Activated CD4-positive, alpha-beta T cell treated with anti-CD3 and anti-CD28 coated beads for 36 hours (primary cell): Measurements from ENCODE around the gene NFX1. TPM values are rescaled to one million over a fixed set of nuclear protein-coding genes. Genes with fewer than 3 reads are reported as not detected.
"Not testable (repeated sequence)": the region's sequence is repeated elsewhere in the genome, so short reads cannot be mapped to it uniquely, and the experiment has no call there.

ENCODE experiments used
- ATAC-seq: fragments of 200-7000 bp; cut with Tn5 transposase; one replicate; pipeline ENCODE4 v1.10.0; 2021; ENCODE audit warnings: mild to moderate bottlenecking, moderate library complexity
- CTCF ChIA-PET: fragments of 350-600 bp; sonication (Branson Sonifier 250); formaldehyde crosslinking; loops from one replicate; lab custom pipeline; 2021; ENCODE audit warnings: antibody characterized with exemption; lab: Charles Lee
- POLR2A ChIA-PET: fragments of 350-600 bp; sonication (Branson Sonifier 250); formaldehyde crosslinking; loops from one replicate; lab custom pipeline; 2021; ENCODE audit warnings: antibody characterized with exemption, inconsistent platforms; lab: Charles Lee
- DNase-seq: peaks from one replicate; pipeline ENCODE4 v3.0.0-alpha.2; 2020
- H3K27ac Mint-ChIP-seq: one replicate; pipeline ENCODE4 v1.8.0; 2021; ENCODE audit warnings: mixed read lengths
- H3K27me3 Mint-ChIP-seq: one replicate; pipeline ENCODE4 v1.8.0; 2021; ENCODE audit warnings: mixed read lengths
- H3K36me3 Mint-ChIP-seq: one replicate; pipeline ENCODE4 v1.8.0; 2021; ENCODE audit warnings: low read depth, mixed read lengths
- H3K4me1 Mint-ChIP-seq: one replicate; pipeline ENCODE4 v1.8.0; 2021; ENCODE audit warnings: mixed read lengths
- H3K4me3 Mint-ChIP-seq: one replicate; pipeline ENCODE4 v1.8.0; 2021; ENCODE audit warnings: mild to moderate bottlenecking, moderate library complexity, mixed read lengths
- H3K9me3 Mint-ChIP-seq: one replicate; pipeline ENCODE4 v1.8.0; 2021; ENCODE audit warnings: low read depth, mixed read lengths
- intact Hi-C, 2 experiments: fragments of 100-400 bp; cut with DNase I in 1 of 2; cut with micrococcal nuclease in 1 of 2; formaldehyde crosslinking; loops; one replicate each; pipeline versions ENCODE4 v1.14.2 to v1.15.1; 2022 to 2024; cut with DNase I, micrococcal nuclease
- total RNA-seq, 2 experiments: library from RNA; stranded (reverse); gene quantifications; one replicate each; pipeline ENCODE4 v1.2.3, GENCODE V29; 2021

The NFX1 gene
- total RNA-seq, 2 experiments from 2014 or later = 31.2 to 33.7 TPM

DNA sequence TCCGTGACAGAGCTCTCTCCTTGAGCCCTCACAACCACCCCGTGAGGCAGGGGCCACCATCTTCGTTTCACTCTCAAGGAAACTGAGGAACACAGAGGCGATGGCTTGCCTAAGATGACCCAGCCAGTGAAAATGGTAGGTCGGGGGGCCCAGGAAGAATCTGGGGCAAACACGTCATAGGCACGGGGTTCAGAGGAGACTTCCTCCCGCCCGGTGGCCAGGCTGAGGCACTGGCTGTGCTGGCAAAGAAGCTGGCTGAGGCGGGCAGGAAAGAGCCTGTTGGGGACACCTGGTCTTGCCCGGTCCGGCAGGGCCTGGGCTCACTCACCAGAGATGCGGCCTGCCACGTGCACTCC, 96.3 kb downstream of the NFX1 start:
- H3K4me3 Mint-ChIP-seq, H3K9me3 Mint-ChIP-seq, H3K27me3 Mint-ChIP-seq, DNase-seq, intact Hi-C loops, ATAC-seq, H3K36me3 Mint-ChIP-seq, H3K4me1 Mint-ChIP-seq, H3K27ac Mint-ChIP-seq, POLR2A ChIA-PET: not testable (repeated sequence)
- CTCF ChIA-PET = interaction anchor here (0.6 kb wide), 1 partner anchor 29 kb away, joined by 3 read pairs; no protein-coding TSS in a partner anchor

- H3K36me3 Mint-ChIP-seq, H3K9me3 Mint-ChIP-seq, DNase-seq, ATAC-seq, intact Hi-C loops, H3K4me1 Mint-ChIP-seq, H3K27ac Mint-ChIP-seq, H3K27me3 Mint-ChIP-seq, POLR2A ChIA-PET, H3K4me3 Mint-ChIP-seq: not testable (repeated sequence)
- CTCF ChIA-PET = interaction anchor here (0.6 kb wide), 1 partner anchor 29 kb away, joined by 3 read pairs; no protein-coding TSS in a partner anchor
Observed at GRCh38 chr9:33386998-33387397, 96.7 kb downstream of the NFX1 start.

DNA sequence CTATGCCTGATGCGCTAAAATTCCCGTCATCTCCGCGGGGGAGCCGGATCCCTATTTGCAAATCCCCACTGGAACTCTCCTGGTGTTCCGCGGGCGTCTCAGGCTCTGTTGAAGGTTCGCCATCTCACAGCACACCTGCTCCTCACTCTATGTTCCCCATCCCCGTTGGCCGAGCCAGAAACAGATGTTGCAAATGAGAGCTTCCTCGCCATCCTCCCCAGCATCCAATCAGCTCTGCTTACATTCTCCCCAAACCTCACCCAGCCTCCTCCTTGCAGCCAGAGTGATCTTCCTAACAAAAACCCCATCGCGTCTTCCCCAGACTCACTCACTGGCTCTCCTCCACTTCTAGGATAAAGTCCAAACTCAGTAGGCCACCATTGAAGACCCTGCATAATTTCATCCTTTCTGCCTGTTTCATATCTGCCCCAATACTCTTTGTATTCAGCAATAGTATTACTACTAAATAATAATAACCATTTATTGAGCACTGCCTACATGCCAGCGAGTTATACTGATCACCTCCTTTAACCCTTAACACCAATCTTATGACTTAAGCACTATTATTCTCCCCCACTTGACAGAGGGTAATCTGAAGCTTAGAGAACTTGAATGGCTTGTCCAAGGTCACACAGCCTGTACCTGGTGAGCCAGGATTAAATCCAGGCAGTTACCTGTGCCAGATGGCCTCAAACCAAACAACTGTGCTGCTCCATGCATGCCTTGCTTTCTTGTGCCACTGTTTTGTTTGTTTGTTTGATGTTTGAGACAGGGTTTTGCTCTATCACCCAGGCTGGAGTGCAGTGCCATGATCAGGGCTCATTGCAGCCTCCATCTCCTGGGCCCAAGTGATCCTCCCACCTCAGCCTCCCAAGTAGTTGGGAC, 98.0 kb downstream of the NFX1 start:
- H3K9me3 Mint-ChIP-seq = no peaks in the 10 kb centered on the region
- H3K4me3 Mint-ChIP-seq = no peak overlapping the region
- no peaks in the 10 kb centered on the region for H3K36me3 Mint-ChIP-seq
- no peak for ATAC-seq
- intact Hi-C loops = no loop called here
- no peak overlapping the region for H3K27ac Mint-ChIP-seq
- ChIA-PET POLR2A (no interaction called here), CTCF (interaction anchor here (0.8 kb wide), 1 partner anchor 16 kb away, joined by 3 read pairs; no protein-coding TSS in a partner anchor)
- no peaks in the 10 kb centered on the region for H3K4me1 Mint-ChIP-seq
- DNase-seq = no peak
- no peaks in the 10 kb centered on the region for H3K27me3 Mint-ChIP-seq

DNA sequence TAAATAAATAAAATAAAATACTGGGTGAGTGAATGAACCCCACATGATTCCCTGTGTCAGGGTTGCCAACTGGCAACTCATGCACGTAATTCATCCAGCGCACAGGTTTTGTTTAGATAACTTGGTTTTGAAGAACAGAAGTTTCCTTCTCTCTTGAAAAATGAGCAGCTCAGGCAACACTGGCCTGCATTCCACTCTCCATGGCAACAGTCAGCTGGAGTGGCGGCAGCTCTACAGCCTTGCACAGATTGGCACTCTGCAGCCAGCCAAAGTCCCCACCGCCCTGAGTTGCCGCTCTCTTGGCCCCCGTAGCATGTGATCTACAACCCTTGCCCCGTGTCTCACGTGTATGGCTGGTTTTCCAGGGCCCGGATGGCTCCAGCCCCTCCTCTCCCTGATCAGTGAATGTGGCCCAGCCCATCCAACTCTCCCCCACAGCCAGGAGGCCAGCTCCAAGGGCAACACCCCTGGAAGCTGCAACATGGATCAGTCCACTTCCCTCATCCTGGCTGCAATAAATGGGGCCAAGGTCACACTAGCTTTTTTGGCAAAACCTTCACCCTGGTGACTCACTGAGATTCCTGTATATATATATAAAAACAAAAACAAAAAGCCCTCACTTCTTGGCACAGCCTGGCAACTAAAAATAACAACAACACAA, 100.9 kb downstream of the NFX1 start:
- CTCF ChIA-PET = interaction anchor here (0.8 kb wide), 1 partner anchor 24 kb away, joined by 3 read pairs; no protein-coding TSS in a partner anchor
- H3K27me3 Mint-ChIP-seq, POLR2A ChIA-PET, H3K27ac Mint-ChIP-seq, ATAC-seq, H3K36me3 Mint-ChIP-seq, H3K4me1 Mint-ChIP-seq, H3K9me3 Mint-ChIP-seq, intact Hi-C loops, H3K4me3 Mint-ChIP-seq, DNase-seq: not testable (repeated sequence)

DNA sequence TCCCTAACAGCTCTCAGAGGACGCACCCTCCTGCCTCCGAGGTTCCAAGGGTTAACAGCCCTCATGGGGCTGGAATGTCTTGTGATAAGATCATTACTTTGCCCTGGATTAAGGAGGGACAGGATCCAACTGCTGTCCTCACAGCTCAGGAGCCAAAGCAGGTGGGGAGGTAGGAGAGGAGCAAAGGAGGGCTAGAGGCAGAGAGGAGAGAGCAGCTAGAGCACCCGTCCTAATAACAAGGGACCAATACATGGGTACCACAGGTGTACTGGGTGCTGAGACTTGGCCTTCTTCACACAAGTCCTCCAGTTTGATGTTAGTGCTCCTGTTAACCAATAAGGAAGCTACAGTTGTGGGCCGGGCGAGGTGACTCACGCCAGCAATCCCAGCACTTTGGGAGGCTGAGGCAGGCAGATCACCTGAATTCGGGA, 102.3 kb downstream of the NFX1 start:
- H3K4me3 Mint-ChIP-seq, intact Hi-C loops, H3K27me3 Mint-ChIP-seq, H3K27ac Mint-ChIP-seq, ATAC-seq, H3K4me1 Mint-ChIP-seq, DNase-seq, H3K36me3 Mint-ChIP-seq, POLR2A ChIA-PET, H3K9me3 Mint-ChIP-seq: not testable (repeated sequence)
- CTCF ChIA-PET = interaction anchor here (0.8 kb wide), 1 partner anchor 18 kb away, joined by 3 read pairs; no protein-coding TSS in a partner anchor

GRCh38 chr9:33393581-33393980, 103.3 kb downstream of the NFX1 start:
- ChIA-PET CTCF (interaction anchor here (0.7 kb wide), 1 partner anchor 65 kb away, joined by 3 read pairs; no protein-coding TSS in a partner anchor), POLR2A (interaction anchor here (0.6 kb wide), 1 partner anchor 625 kb away, joined by 7 read pairs; no protein-coding TSS in a partner anchor)
- H3K4me3 Mint-ChIP-seq = no peak overlapping the region
- DNase-seq (no peak), ATAC-seq (no peak)
- H3K36me3 Mint-ChIP-seq = no peaks in the 10 kb centered on the region
- H3K4me1 Mint-ChIP-seq = peaks cover 4% of the 10 kb centered on the region
- intact Hi-C loops = no loop called here
- no peaks in the 10 kb centered on the region for H3K9me3 Mint-ChIP-seq
- H3K27ac Mint-ChIP-seq = no peak overlapping the region
- H3K27me3 Mint-ChIP-seq = no peaks in the 10 kb centered on the region

DNA sequence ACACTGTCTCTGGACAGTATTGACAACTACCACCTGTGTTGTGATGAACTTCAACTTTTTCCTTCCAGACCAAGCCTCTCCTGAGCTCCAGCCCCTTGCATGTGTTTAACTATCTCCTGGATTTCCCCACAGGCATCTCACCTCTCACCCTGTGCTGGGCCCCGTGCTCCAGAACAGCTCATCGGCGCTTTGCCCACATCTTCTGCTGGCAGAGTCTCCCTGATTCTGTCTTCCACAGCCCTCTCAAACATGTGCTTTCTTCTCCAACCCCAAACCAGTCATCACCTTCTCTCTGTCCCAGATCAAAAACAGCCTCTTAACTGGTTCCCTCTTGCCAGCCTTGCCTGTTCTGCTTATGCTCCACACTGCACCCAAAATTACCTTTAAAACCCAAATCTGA, 103.7 kb downstream of the NFX1 start:
- ATAC-seq, H3K4me1 Mint-ChIP-seq, intact Hi-C loops, H3K4me3 Mint-ChIP-seq, H3K9me3 Mint-ChIP-seq, H3K27ac Mint-ChIP-seq, H3K36me3 Mint-ChIP-seq, POLR2A ChIA-PET, DNase-seq, H3K27me3 Mint-ChIP-seq: not testable (repeated sequence)
- CTCF ChIA-PET = interaction anchor here (0.7 kb wide), 1 partner anchor 65 kb away, joined by 3 read pairs; no protein-coding TSS in a partner anchor

DNA sequence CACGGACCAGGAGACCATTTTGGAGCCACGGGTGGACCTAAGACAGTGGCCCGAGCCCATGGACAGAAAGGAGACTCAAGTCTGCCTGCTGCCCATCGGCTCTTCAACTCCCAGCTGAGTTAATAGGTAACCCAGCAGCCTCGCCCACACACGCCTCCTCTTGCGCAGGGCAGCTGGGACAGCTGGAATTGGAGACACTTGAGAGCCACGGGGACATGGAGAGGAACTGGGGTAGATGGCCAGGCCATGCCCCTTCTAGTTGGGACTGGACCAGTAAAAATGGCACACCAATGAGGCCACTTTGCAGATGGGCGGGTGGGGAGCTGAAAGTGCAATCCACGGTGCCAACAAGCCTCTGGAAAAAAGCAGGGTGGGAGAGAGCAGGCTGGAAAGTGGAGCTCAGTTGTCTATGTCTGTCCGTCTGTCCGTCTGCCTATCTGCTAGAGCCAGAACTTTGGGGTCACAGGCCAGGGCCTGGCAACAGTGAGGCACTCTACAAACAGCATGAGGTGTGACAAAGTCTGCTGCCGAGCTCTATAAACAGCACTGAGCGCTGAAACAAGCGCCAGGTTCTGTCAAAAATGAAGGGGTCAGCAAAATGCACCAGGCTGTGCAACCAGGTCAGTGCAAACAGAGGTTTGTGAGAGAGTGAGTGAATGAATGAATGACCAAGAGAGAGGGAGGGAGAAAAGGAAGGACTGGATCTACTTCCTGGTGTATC, 105.0 kb downstream of the NFX1 start:
- H3K9me3 Mint-ChIP-seq, H3K4me1 Mint-ChIP-seq, intact Hi-C loops, POLR2A ChIA-PET, H3K36me3 Mint-ChIP-seq, ATAC-seq, H3K4me3 Mint-ChIP-seq, DNase-seq, H3K27me3 Mint-ChIP-seq, H3K27ac Mint-ChIP-seq: not testable (repeated sequence)
- CTCF ChIA-PET = interaction anchor here (1.0 kb wide), 1 partner anchor 19 kb away, joined by 3 read pairs; no protein-coding TSS in a partner anchor

- H3K4me1 Mint-ChIP-seq = not testable (repeated sequence)
Observed at GRCh38 chr9:33397801-33398200, 107.5 kb downstream of the NFX1 start.

DNA sequence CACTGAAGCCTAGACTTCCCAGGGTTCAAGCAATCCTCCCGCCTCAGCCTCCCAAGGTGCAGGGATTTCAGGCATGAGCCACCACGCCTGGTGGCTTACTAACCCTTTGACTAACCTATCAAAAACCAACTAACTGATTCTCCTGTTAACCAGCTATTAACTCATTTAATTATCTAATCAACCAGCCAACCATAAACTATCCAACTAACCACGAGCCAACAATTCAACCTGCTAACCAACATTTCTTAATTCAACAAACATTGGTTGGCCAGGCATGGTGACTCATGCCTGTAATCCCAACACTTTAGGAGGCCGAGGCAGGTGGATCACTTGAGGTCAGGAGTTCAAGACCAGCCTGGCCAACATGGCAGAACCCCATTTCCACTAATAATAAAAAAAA, 108.7 kb downstream of the NFX1 start:
- DNase-seq, H3K27ac Mint-ChIP-seq, intact Hi-C loops, POLR2A ChIA-PET, H3K36me3 Mint-ChIP-seq, H3K4me3 Mint-ChIP-seq, ATAC-seq, H3K9me3 Mint-ChIP-seq, H3K27me3 Mint-ChIP-seq, H3K4me1 Mint-ChIP-seq: not testable (repeated sequence)
- CTCF ChIA-PET = interaction anchor here (0.7 to 1.0 kb wide), 3 partner anchors 23 to 102 kb away, joined by 3 read pairs; no protein-coding TSS in a partner anchor

More at GRCh38 chr9:33397801-33398200, 107.5 kb downstream of the NFX1 start:
- ATAC-seq, H3K27me3 Mint-ChIP-seq, intact Hi-C loops, H3K4me3 Mint-ChIP-seq, CTCF ChIA-PET, H3K27ac Mint-ChIP-seq, H3K36me3 Mint-ChIP-seq, POLR2A ChIA-PET, H3K9me3 Mint-ChIP-seq, DNase-seq: not testable (repeated sequence)

- POLR2A ChIA-PET, H3K9me3 Mint-ChIP-seq, DNase-seq, H3K27ac Mint-ChIP-seq, H3K27me3 Mint-ChIP-seq, H3K4me3 Mint-ChIP-seq, CTCF ChIA-PET, H3K4me1 Mint-ChIP-seq, H3K36me3 Mint-ChIP-seq, ATAC-seq: not testable (repeated sequence)
- intact Hi-C loops = loop anchor here in 1 of 2 experiments (2.0 kb wide), 1 partner anchor 45 kb away; the partner anchor contains the start of gene AQP3
Observed at GRCh38 chr9:33401809-33402208, 111.5 kb downstream of the NFX1 start.
